GM21737 (cell line): ENCODE results near the gene CSNK1G1.
A peak's percentile ranks its signal among the peaks of the same experiment; 100 is the strongest.
"Not testable (repeated sequence)": the region's sequence is repeated elsewhere in the genome, so short reads cannot be mapped to it uniquely, and the experiment has no call there.

Experiments
- ATAC-seq: cut with Tn5 transposase; IDR thresholded peaks from one replicate; pipeline ENCODE4 v1.9.1; 2021; ENCODE audit warnings: mild to moderate bottlenecking, moderate library complexity; ENCODE audit not compliant: unreplicated experiment

Gene CSNK1G1

DNA sequence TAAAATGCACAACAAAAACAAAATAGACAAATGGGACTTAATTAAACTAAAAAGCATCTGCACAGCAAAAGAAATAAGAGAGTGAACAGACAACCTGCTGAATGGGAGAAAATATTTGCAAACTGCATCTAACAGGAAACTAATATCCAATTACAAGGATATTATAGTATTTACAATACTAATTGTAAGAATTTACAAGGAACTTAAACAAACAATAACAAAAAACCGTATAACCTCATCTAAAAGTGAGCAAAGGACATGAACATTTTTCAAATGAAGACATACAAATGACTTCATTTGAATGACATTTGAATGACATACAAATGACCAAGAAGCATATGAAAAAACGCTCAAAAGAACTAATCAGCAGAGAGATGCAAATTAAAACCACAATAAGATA, 66.4 kb downstream of the CSNK1G1 start:
- no peak for ATAC-seq

DNA sequence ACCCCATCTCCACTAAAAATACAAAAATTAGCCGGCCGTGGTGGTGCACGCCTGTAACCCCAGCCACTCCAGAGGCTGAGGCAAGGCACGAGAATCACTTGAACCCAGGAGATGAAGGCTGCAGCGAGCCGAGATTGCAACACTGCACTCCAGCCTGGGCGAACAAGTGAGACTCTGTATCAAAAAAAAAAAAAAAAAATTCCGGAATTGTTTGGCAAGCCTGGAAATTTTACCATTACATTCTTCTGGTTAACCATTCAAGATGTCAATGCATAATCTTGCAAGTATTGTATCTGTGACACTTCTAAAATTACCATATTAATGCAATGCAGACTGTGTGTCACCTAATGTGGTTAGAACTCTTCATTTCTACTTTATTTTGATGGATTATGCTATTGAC, 67.0 kb downstream of the CSNK1G1 start:
- no peak for ATAC-seq

GRCh38 chr15:64288577-64288976, 67.4 kb downstream of the CSNK1G1 start:
- no peak for ATAC-seq

DNA sequence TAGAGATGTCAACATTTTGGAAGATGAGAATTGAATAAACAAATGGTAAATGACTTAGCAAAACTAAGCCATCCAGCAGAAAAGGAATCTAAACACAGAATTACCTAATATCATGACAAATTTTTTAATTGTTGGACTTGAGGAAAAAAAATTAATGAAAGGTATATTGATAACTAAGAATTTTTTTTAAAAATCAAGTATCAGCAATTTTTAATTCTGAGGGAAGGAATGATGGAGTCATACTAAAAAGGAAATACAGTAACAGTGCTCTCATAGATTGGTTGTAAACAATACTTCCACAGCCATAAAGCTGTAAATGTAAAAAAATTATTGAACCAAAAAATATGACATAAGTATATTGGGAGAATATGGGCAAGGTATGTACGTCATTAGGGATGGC, 68.0 kb downstream of the CSNK1G1 start:
- no peak for ATAC-seq

- no peak for ATAC-seq
These were observed 69.5 kb downstream of the CSNK1G1 start for GRCh38 chr15:64286473-64286872.

DNA sequence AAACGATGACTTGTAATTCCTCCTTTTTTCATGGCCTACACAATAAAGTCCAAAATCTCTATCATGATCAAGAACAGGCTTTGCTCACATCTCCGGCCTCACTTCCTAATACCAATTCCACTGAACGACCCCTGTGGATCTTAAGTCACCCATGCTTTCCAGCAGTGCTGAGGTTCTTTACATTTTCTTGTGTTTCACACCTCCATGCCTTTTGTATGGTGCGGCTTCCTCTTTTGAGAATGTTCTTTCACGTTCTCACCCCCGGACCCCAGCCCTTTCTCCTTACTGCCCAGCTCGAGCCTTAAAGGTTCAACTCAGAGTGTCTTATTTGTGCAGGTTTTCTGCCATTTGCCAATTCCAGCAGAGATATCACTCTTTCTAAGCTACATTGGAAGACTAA, 70.1 kb downstream of the CSNK1G1 start:
- no peak for ATAC-seq

GRCh38 chr15:64285150-64285549, 70.8 kb downstream of the CSNK1G1 start:
- ATAC-seq, result no peak

DNA sequence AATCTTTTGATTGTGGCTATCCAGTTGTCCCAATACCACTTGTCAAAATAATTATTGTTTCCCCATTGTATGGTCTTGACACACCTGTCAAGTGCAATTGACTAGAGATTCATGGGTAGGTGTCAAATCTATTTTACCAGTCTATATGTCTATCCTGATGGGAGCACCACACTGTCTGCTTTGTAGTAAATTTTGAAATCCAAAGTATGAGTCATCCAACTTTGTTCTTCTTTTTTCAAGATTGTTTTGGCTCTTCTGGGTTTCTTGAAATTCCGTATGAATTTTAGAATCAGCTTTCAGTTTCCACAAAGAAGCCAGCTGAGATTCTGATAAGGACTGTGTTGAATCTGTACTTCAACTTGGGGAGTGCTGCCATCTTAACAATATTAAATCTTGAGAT, 71.9 kb downstream of the CSNK1G1 start:
- ATAC-seq, result no peak

- ATAC-seq, result no peak
These were observed 73.3 kb downstream of the CSNK1G1 start for GRCh38 chr15:64282701-64283100.

GRCh38 chr15:64279131-64279530, 76.8 kb downstream of the CSNK1G1 start:
- no peak for ATAC-seq

DNA sequence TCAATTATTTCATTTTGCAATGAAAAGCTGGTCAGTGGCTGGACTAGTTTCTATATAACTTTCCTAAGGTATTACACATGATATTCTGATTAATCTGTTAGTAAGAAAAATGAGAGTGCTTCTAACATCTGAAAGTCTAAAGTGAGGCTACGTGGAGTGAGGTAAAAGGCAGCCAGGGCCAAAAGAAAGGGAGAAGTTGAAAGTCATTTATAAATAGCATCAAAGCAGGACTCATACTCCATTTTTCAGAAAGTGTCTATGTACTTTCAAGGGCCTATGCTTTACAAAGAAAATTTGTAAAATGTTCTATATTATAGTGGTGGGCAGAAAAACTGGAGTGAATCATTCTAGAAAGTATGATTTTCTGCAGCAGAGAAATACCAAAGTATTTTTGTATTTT, 80.0 kb downstream of the CSNK1G1 start:
- ATAC-seq, result no peak

DNA sequence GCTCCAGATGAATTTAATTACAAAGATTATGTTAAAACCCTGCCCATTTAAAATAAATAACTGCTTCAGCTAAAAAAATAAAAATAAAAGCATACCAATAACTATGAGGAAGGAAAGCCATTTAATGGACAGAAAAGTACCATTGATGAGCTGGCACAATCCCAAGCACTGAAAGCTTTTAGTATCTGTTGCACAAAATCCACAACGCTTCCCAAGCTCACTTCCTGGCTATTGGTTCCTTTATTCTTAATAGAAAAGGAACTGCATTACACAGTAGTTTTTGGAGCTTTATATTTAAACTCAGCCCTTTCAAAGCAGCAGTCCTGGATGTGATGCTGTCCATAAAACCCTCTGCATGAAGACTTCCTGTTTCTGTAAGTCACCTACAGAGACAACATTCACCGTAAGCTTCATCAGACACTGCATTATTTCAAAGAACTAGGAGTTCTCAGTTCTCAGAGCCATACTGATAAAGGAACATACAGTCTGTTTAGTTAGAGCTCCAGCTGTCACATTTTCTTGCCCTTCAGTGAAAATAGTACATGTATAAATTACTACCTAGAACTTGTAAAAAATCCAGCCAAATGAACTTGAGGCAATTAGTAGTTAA, 81.5 kb downstream of the CSNK1G1 start:
- ATAC-seq, result no peak

DNA sequence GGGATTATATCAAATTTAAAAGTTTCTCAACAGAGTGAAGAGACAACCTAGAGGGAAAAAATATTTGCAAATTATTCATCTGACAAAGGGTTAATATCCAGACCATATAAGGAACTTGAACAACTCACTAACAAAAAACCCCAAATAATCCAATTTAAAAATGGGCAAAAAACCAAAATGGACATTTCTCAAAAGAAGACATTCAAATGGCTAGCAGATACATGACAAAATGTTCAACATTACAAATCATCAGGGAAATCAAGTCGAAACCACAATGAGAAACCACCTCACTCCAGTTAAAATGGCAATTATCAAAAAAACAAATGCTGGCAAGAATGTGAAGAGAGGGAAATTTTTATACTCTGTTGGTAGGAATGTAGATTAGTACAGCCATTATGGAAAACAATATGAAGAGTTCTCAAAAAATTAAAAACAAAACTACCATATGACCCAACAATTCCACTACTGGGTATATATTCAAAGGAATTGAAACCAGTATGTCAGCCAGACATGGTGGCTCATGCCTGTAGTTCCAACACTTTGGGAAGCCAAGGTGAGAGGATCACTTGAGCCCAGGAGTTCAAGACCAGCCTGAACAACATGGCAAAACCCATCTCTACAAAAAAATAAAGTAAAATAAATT, 88.5 kb downstream of the CSNK1G1 start:
- no peak for ATAC-seq

- not testable (repeated sequence) for ATAC-seq
These were observed 90.8 kb downstream of the CSNK1G1 start for GRCh38 chr15:64265188-64265587.

DNA sequence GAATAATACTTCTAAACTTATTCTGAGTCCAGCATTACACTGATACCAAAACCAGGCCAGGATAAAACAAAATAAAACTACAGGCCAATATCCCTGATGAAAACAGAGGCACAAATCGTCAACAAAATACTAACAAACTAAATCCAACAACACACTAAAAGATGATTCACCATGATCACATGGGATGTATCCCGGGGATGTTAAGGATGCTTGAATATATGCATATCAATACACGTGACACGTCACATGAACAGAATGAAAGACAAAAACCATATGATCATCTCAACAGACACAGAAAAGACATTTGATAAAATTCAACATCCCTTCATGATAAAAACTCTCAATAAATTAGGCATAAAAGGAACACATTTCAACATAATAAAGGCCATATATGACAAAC, 91.5 kb downstream of the CSNK1G1 start:
- no peak for ATAC-seq

- no peak for ATAC-seq
These were observed 92.4 kb downstream of the CSNK1G1 start for GRCh38 chr15:64263567-64263966.

DNA sequence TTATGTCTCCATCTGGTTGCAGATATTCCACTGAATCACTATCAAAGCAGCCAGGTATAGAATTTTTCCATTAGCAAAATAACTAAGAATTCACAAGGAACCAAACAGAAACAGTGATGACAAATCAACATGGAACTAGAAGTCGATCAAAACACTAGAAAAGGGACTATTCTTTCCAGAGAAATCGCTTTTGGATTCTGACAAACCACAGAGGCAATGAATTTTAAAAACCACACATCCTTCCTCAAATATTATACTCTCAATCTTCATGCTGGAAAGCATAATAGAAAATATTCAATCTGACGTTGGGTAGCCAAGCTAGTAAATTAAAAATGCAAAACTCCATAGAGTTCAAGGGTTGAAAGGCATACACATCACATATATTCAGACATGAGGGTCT, 99.9 kb downstream of the CSNK1G1 start:
- ATAC-seq, result no peak

GRCh38 chr15:64251658-64252057, 104.3 kb downstream of the CSNK1G1 start:
- no peak for ATAC-seq

DNA sequence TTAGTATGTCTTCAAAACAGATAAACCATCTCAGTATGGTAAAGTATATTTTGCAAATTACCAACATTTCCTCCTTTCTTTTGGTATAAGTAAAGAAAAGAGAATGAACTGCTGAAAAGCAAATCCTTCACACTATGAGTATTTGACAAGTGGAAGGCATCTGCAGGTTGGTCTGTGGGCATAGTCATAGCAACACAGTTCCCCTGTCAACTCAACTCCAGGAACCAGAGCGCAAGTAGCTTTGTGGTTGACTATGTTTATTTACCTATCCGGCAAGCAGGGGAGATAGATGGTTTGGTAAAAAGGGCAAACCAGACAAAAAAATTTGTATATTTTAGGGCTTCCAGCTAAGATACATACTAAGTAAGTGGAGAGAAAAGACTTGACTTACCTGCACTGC, 104.9 kb downstream of the CSNK1G1 start:
- no peak for ATAC-seq

- no peak for ATAC-seq
These were observed 105.9 kb downstream of the CSNK1G1 start for GRCh38 chr15:64249883-64250575.

- ATAC-seq, result no peak
These were observed 106.6 kb downstream of the CSNK1G1 start for GRCh38 chr15:64249406-64249805.

GRCh38 chr15:64247906-64248541, 107.9 kb downstream of the CSNK1G1 start:
- peak; percentile 64 for ATAC-seq
